IPS-20b (cell line): ENCODE data around the gene FOXP1.
"Not testable (repeated sequence)": the region's sequence is repeated elsewhere in the genome, so short reads cannot be mapped to it uniquely, and the experiment has no call there.

ENCODE experiments used
- H3K27ac ChIP-seq: one replicate; pipeline ENCODE4 v1.5.1; 2013; ENCODE audit warnings: low read length
- H3K27me3 ChIP-seq: 2 replicates; pipeline ENCODE4 v1.6.1; 2013; ENCODE audit warnings: mild to moderate bottlenecking, low read length, inconsistent platforms; ENCODE audit not compliant: insufficient read depth
- H3K36me3 ChIP-seq: 2 replicates; pipeline ENCODE4 v1.6.1; 2013; ENCODE audit warnings: low read depth, mild to moderate bottlenecking, inconsistent platforms, low read length, moderate library complexity; ENCODE audit not compliant: insufficient read depth
- H3K4me1 ChIP-seq: 2 replicates; pipeline ENCODE4 v1.6.1; 2013; ENCODE audit warnings: mild to moderate bottlenecking, control low read depth, inconsistent platforms, low read length, moderate library complexity; ENCODE audit not compliant: insufficient read depth
- H3K4me3 ChIP-seq: 2 replicates; pipeline ENCODE4 v1.5.1; 2013; ENCODE audit warnings: mild to moderate bottlenecking, low read length, inconsistent platforms
- H3K9ac ChIP-seq: 2 replicates; pipeline ENCODE4 v1.6.1; 2013; ENCODE audit warnings: low read depth, mild to moderate bottlenecking, inconsistent platforms, low read length, moderate library complexity
- H3K9me3 ChIP-seq: 2 replicates; pipeline ENCODE4 v1.6.1; 2013; ENCODE audit warnings: mild to moderate bottlenecking, low read depth, low read length, inconsistent platforms; ENCODE audit not compliant: insufficient read depth

The FOXP1 gene

GRCh38 chr3:71324224-71324623, 259.3 kb downstream of the FOXP1 start:
- not testable (repeated sequence) for H3K4me3 ChIP-seq, H3K9ac ChIP-seq, H3K9me3 ChIP-seq, H3K36me3 ChIP-seq, H3K27ac ChIP-seq, H3K4me1 ChIP-seq, H3K27me3 ChIP-seq

GRCh38 chr3:71323558-71323957, 260.0 kb downstream of the FOXP1 start:
- no peaks in the 10 kb centered on the region for H3K27me3 ChIP-seq
- no peaks in the 10 kb centered on the region for H3K4me1 ChIP-seq
- H3K4me3 ChIP-seq, result no peak overlapping the region
- no peaks in the 10 kb centered on the region for H3K36me3 ChIP-seq
- no peak overlapping the region for H3K27ac ChIP-seq
- H3K9ac ChIP-seq, result no peak overlapping the region
- no peaks in the 10 kb centered on the region for H3K9me3 ChIP-seq

GRCh38 chr3:71322154-71322553, 261.4 kb downstream of the FOXP1 start:
- Histone ChIP-seq H3K27ac (no peak overlapping the region), H3K9ac (no peak overlapping the region), H3K4me3 (no peak overlapping the region), H3K4me1 (no peaks in the 10 kb centered on the region), H3K36me3 (no peaks in the 10 kb centered on the region), H3K9me3 (no peaks in the 10 kb centered on the region), H3K27me3 (no peaks in the 10 kb centered on the region)

GRCh38 chr3:71319771-71320170, 263.8 kb downstream of the FOXP1 start:
- H3K4me1 ChIP-seq, result no peaks in the 10 kb centered on the region
- no peak overlapping the region for H3K27ac ChIP-seq
- H3K27me3 ChIP-seq, result no peaks in the 10 kb centered on the region

GRCh38 chr3:71318458-71318827, 265.1 kb downstream of the FOXP1 start:
- Histone ChIP-seq H3K4me1 (no peaks in the 10 kb centered on the region), H3K27ac (no peak overlapping the region), H3K9ac (no peak overlapping the region), H3K9me3 (no peaks in the 10 kb centered on the region), H3K4me3 (no peak overlapping the region), H3K27me3 (no peaks in the 10 kb centered on the region), H3K36me3 (no peaks in the 10 kb centered on the region)

More at GRCh38 chr3:71319771-71320170, 263.8 kb downstream of the FOXP1 start:
- H3K4me3 ChIP-seq, result no peak overlapping the region
- no peak overlapping the region for H3K9ac ChIP-seq
- no peaks in the 10 kb centered on the region for H3K36me3 ChIP-seq
- H3K9me3 ChIP-seq, result no peaks in the 10 kb centered on the region

GRCh38 chr3:71317749-71318457, 265.6 kb downstream of the FOXP1 start:
- Histone ChIP-seq H3K36me3 (no peaks in the 10 kb centered on the region), H3K27ac (no peak overlapping the region), H3K4me3 (no peak overlapping the region), H3K27me3 (no peaks in the 10 kb centered on the region), H3K9ac (no peak overlapping the region), H3K9me3 (no peaks in the 10 kb centered on the region), H3K4me1 (no peaks in the 10 kb centered on the region)

GRCh38 chr3:71317140-71317539, 266.4 kb downstream of the FOXP1 start:
- Histone ChIP-seq H3K36me3 (no peaks in the 10 kb centered on the region), H3K27ac (no peak overlapping the region), H3K4me3 (no peak overlapping the region), H3K9me3 (no peaks in the 10 kb centered on the region), H3K27me3 (no peaks in the 10 kb centered on the region), H3K9ac (no peak overlapping the region), H3K4me1 (no peaks in the 10 kb centered on the region)

- no peaks in the 10 kb centered on the region for H3K27me3 ChIP-seq
- H3K27ac ChIP-seq, result no peak overlapping the region
- no peak overlapping the region for H3K4me3 ChIP-seq
- no peaks in the 10 kb centered on the region for H3K4me1 ChIP-seq
- H3K9me3 ChIP-seq, result no peaks in the 10 kb centered on the region
- no peak overlapping the region for H3K9ac ChIP-seq
- H3K36me3 ChIP-seq, result no peaks in the 10 kb centered on the region
Measured at GRCh38 chr3:71316066-71316777, 267.3 kb downstream of the FOXP1 start.

GRCh38 chr3:71315431-71315830, 268.1 kb downstream of the FOXP1 start:
- Histone ChIP-seq H3K9me3 (no peaks in the 10 kb centered on the region), H3K27me3 (no peaks in the 10 kb centered on the region), H3K9ac (no peak overlapping the region), H3K4me3 (no peak overlapping the region), H3K27ac (no peak overlapping the region), H3K36me3 (no peaks in the 10 kb centered on the region), H3K4me1 (no peaks in the 10 kb centered on the region)

GRCh38 chr3:71313844-71314243, 269.7 kb downstream of the FOXP1 start:
- H3K27me3 ChIP-seq, result no peaks in the 10 kb centered on the region
- H3K36me3 ChIP-seq, result no peaks in the 10 kb centered on the region
- no peaks in the 10 kb centered on the region for H3K4me1 ChIP-seq
- no peak overlapping the region for H3K4me3 ChIP-seq
- H3K9ac ChIP-seq, result no peak overlapping the region
- no peaks in the 10 kb centered on the region for H3K9me3 ChIP-seq
- H3K27ac ChIP-seq, result no peak overlapping the region

- Histone ChIP-seq H3K27ac (no peak overlapping the region), H3K4me3 (no peak overlapping the region), H3K36me3 (no peaks in the 10 kb centered on the region)
Measured at GRCh38 chr3:71312461-71312860, 271.1 kb downstream of the FOXP1 start.

GRCh38 chr3:71311661-71312046, 271.9 kb downstream of the FOXP1 start:
- no peak overlapping the region for H3K27ac ChIP-seq
- H3K4me1 ChIP-seq, result peaks cover 17% of the 10 kb centered on the region

More at GRCh38 chr3:71312461-71312860, 271.1 kb downstream of the FOXP1 start:
- H3K27me3 ChIP-seq, result no peaks in the 10 kb centered on the region
- H3K9ac ChIP-seq, result no peak overlapping the region
- no peaks in the 10 kb centered on the region for H3K9me3 ChIP-seq
- H3K4me1 ChIP-seq, result peaks cover 10% of the 10 kb centered on the region

More at GRCh38 chr3:71311661-71312046, 271.9 kb downstream of the FOXP1 start:
- H3K27me3 ChIP-seq, result no peaks in the 10 kb centered on the region
- no peak overlapping the region for H3K9ac ChIP-seq
- no peaks in the 10 kb centered on the region for H3K36me3 ChIP-seq
- H3K9me3 ChIP-seq, result no peaks in the 10 kb centered on the region
- no peak overlapping the region for H3K4me3 ChIP-seq
